Measurements from ENCODE around the gene IL21.

GRCh38 chr4:122614621-122615020, 6.2 kb downstream of the IL21 start:
- TF ChIP-seq, protein P1, sequence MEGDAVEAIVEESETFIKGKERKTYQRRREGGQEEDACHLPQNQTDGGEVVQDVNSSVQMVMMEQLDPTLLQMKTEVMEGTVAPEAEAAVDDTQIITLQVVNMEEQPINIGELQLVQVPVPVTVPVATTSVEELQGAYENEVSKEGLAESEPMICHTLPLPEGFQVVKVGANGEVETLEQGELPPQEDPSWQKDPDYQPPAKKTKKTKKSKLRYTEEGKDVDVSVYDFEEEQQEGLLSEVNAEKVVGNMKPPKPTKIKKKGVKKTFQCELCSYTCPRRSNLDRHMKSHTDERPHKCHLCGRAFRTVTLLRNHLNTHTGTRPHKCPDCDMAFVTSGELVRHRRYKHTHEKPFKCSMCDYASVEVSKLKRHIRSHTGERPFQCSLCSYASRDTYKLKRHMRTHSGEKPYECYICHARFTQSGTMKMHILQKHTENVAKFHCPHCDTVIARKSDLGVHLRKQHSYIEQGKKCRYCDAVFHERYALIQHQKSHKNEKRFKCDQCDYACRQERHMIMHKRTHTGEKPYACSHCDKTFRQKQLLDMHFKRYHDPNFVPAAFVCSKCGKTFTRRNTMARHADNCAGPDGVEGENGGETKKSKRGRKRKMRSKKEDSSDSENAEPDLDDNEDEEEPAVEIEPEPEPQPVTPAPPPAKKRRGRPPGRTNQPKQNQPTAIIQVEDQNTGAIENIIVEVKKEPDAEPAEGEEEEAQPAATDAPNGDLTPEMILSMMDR (IDR thresholded peaks at IDR 0.05; ENCODE audit: insufficient read depth, low read depth, low read length): no peak
- no peak for TF ChIP-seq EZH2 (IDR thresholded peaks at IDR 0.05; ENCODE audit: insufficient read depth, low read length)
